CD4-positive, alpha-beta T cell treated with Interleukin-21 for 1 hour (primary cell): Measurements from ENCODE around the gene PDE12.
"Not testable (repeated sequence)": the region's sequence is repeated elsewhere in the genome, so short reads cannot be mapped to it uniquely, and the experiment has no call there.

Experiments
- DNase-seq: peaks from one replicate; pipeline ENCODE4 v3.0.0-alpha.2; 2020

PDE12 gene

DNA sequence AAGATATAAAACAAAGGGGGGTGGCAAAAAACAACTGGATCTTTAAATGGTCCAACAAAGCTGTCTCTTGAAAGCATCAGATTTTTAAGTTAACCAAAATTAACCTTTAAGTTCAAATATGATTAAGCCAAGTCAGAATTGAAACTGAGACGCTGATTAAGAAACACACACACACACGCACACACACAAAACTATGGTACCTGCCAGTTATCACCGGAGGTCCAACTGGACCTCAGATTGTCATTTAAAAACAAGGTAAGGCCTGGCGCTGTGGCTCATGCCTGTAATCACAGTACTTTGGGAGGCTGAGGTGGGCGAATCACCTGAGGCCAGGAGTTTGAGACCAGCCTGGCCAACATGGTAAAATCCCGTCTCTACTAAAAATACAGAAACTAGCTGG is 30.7 kb downstream of the PDE12 start:
- no peak for DNase-seq

DNA sequence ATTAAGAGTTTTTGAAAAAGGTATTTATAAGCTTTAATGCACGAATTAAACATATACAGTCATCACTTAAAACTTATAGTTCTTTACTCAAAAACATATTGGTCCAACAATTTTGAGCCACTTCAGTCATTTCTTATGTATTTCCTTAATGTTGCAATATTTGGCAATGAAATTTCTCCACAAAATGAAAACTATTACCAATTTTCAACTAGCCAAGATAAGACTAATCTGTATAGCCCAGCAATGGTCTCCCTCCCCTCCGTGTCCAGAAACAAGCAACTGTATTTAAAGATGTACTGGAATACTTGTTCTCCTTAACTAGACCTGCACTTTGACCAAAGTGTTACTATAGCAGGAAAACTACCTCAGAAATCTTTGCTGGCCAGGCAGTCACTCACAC is 31.8 kb downstream of the PDE12 start:
- DNase-seq = no peak

DNA sequence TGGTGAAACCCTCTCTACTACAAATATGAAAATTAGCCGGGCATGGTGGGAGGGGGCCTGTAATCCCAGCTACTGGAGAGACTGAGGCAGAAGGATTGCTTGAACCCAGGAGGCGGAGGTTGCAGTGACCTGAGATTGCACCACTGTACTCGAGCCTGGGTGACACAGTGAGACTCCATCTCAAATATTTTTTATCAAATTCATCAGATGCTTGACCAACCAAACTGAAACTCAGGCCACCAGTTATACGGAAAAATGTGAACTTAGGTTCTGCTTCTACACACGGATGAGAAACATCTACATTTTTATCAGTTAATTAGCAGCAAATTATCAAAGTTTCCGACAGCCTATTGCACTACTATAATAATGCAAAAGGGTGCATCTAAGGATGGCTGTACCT is 36.2 kb downstream of the PDE12 start:
- no peak for DNase-seq

DNA sequence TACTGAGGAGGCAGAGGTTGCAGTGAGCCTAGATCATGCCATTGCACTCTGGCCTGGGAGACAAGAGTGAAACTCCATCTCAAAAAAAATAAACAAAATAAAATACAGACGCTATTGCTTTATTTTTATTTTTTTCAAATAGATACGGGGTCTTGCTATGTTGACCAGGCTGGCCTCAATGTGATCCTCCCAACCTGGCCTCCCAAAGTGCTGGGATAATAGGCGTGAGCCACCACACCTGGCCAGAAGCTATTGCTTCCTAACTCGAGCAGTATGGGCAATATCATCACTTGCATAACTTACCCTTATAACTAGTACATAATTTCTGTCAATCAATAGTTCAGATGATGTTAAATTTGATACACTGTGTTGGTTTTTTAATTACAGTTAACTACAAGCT is 38.1 kb downstream of the PDE12 start:
- no peak for DNase-seq

DNA sequence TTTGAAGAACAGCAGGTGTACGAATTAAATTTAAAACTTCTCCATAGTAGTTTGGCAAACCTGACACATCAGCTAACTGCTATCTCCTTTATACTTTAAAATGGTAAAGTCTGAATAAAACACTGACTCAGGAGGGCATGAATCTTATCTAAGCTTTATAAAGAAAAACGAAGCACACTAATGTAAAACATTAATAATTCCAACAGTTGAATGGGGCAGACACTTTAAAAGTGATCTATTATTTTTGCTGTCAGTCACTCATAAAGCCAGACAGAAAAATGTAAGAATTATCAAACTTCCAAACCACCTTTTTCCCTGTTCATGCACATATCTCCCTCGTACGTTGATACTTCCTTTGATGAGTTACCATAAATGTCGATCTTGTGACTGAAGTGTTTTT is 38.5 kb downstream of the PDE12 start:
- DNase-seq = no peak

DNA sequence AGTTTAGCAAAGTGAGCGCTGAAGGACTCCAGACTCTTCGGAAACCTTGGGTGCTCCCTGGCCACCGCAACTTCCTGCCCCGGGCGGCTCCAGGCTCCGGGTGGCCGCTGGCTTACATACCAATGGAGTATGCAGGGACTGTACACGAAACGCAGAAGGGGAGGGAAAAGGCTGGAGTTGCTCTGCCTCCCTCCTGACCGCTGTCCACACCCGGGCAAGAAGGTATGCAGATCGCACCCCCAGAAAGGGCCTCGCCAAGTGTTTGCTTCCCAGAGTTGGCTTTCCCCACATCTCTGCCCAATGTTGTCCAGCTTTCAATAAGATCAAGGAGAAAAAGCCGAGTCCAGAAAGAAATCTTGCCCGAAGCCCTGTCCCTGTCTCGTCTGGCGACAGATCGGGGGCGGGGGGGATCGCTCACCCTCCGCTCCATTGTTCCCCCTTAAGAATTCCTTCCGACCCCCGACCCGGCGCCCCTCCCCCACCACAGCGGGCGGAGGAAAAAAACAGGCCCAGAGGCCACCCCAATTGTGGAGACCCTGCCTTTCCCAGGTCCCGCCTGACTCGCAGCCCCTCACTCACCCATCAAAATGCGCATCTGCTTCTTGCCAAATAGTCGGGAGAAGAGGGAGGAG is 40.5 kb downstream of the PDE12 start:
- DNase-seq = peak; percentile 73

DNA sequence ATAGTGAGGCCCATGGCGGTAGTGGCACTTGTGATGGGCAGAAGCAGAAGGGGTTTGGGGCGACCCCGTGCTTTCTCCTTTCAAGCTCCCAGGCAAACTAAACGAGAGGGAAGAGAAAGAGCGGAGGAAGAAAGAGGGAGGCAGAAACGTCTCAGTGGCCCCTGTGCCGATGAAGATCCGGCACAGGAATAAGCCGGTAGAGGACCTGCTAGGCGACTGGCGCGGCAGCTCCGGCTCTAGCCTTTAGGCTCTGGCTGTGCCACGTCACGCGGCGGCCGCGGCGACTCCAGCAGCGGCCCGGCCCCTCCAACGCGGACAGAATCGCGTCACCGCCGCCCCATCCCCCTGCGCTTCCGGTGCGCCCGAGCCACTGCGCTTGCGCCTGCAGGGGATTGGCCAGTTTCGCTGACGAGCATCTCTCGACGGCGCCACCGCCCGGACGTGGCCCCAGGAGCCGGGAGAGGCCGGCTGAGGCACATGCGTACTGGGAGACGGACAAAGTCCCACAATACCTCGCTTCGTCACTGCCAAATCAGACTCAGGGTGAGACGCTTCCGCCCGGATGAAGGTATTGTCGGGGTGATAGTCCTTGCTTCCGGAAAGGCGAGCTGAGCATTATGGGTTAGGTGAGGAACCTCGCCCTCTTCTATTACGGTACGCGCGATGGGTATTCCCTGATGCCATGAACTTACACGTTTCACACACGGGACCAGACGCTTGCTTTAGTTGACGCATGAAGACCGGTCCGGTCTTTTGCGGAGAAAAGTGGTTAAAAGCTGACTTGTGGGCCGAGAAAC is 41.3 kb downstream of the PDE12 start, which contains the start of gene ARF4:
ARF4 (minus strand) TSS at position 218 of the 797 bp plus-strand sequence; CDS start at position 14, 204 bp downstream.
- peak; percentile 100 for DNase-seq

DNA sequence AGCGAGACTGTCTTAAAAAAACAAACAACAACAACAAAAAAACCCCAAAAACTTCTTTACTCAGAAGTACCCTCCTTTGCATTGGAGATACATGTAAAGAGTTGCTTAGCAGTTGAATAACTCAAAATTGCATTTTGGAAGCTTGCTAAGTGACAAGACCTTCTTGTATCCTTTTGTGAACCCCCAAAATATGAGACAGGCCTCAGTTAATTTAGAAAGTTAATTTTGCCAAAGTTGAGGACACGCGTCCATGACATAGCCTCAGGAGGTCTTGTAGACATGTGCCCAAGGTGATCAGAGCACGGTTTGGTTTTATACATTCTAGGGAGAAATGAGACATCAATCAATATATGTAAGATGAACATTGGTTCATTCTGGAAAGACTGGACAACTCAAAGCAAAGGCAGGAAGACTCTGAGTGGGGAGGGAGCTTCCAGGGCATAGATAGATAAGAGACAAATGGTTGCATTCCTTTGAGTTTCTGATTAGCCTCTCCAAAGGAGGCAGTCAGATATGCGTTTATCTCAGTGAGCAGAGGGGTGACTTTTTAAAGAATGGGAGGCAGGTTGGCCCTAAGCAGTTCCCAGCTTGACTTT is 42.8 kb downstream of the PDE12 start:
- no peak for DNase-seq

DNA sequence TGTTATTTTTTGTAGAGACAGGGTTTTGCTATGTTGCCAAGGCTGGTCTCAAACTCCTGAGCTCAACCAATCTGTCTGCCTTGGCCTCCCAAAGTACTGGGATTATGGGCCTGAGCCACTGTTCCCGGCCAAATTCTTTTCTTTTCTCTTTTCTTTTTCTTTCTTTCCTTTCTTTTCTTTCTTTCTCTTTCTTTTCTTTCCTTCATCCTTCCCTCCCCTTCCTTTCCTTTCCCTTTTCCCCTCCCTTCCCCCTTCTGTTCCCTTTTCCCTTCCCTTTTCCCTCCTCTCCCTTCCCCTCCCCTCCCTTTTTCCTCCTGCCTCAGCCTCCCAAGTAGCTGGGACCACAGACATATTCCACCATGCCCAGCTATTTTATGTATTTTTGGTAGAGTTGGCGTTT is 44.1 kb downstream of the PDE12 start:
- DNase-seq = no peak

DNA sequence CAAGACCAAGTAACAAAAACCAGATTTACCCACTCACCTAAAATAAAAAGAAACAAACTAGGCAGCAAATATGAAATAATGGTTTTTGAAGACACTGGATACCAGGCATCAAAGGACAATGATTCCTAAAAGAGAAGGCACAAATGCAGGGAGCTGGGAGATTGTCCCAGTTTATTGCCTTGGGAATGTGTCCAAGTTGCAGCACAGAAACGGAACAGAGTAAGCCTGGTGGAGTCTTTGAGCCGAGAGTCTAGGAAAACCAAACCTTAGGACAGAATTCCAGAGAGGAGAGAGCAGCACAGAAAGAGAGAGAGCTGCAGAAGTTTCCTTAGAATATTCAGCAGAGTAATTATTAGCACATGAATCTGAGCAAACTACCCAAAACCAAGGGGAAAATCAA is 48.9 kb downstream of the PDE12 start:
- no peak for DNase-seq

DNA sequence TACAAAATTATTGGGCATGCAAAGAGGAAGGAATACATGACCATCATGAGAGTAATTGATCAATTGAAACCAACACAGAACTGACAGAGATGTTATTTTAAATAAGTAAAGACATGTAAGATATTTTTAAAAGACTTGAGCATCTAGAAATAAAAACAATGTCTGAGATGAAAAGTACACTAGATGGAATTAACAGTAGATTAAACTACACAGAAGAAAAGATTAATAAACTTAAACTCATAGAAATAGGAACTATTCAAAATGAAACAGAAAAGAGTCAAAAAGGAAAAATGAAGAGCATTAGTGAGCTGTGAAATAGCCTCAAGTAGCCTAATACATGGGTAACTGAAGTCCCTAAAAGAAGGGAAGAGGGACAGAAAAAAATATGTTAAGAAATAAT is 49.6 kb downstream of the PDE12 start:
- no peak for DNase-seq

DNA sequence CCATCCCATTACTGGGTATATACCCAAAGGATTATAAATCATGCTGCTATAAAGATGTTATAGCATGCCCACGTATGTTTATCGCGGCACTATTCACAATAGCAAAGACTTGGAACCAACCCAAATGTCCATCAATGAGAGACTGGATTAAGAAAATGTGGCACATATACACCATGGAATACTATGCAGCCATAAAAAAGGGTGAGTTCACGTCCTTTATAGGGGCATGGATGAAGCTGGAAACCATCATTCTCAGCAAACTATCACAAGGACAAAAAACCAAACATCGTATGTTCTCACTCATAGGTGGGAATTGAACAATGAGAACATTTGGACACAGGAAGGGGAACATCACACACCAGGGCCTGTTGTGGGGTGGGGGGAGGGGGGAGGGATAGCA is 55.8 kb downstream of the PDE12 start:
- DNase-seq = not testable (repeated sequence)

DNA sequence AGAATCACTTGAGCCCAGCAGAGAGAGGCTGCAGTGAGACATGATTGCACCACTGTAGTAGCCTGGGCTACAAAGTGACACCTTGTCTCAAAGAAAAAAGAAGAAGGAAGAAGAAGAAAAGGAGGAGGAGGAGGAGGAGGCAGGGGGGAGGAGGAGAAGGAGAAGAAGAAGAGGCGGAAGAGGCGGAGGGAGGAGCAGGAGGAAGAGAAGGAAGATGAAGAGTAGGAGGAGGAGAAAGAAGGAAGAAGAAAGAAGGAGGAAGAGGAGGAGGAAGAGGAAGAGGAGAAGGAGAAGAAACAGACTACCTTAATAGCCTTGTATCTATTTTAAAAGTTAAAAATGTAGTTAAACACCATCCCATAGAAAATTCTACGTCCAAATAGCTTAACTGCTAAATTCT is 60.2 kb downstream of the PDE12 start:
- no peak for DNase-seq
